SJSA1 (cell line): ENCODE data around the gene HPS5. TPM values are rescaled to one million over a fixed set of nuclear protein-coding genes. Genes with fewer than 3 reads are reported as not detected.
"Not testable (repeated sequence)": the region's sequence is repeated elsewhere in the genome, so short reads cannot be mapped to it uniquely, and the experiment has no call there.

Experiments
- DNase-seq, 2 experiments: peaks; one replicate each; pipeline ENCODE4 v3.0.0-alpha.2; 2015 to 2020; ENCODE audit warnings: low spot score in 2 of 2, low read depth in 1 of 2
- H3K27ac ChIP-seq: fragments of 250-450 bp; sonication (Bioruptor Pico); 2 replicates; pipeline ENCODE4 v1.5.1; 2020; ENCODE audit warnings: mild to moderate bottlenecking, moderate library complexity
- H3K27me3 ChIP-seq: fragments of 250-450 bp; sonication (Bioruptor Pico); replicated peaks from 2 replicates; pipeline ENCODE4 v1.5.1; 2020; ENCODE audit warnings: mild to moderate bottlenecking, moderate library complexity
- H3K36me3 ChIP-seq: fragments of 250-450 bp; sonication (Bioruptor Pico); 2 replicates; pipeline ENCODE4 v1.5.1; 2020; ENCODE audit warnings: mild to moderate bottlenecking
- H3K4me1 ChIP-seq: fragments of 250-450 bp; sonication (Bioruptor Pico); replicated peaks from 2 replicates; pipeline ENCODE4 v1.6.1; 2021; ENCODE audit warnings: mild to moderate bottlenecking
- H3K4me3 ChIP-seq: fragments of 250-450 bp; sonication (Bioruptor Pico); 2 replicates; pipeline ENCODE4 v1.5.1; 2020; ENCODE audit warnings: mild to moderate bottlenecking
- H3K9me3 ChIP-seq: fragments of 250-450 bp; sonication (Bioruptor Pico); replicated peaks from 2 replicates; pipeline ENCODE4 v1.5.1; 2020; ENCODE audit warnings: mild to moderate bottlenecking
- total RNA-seq: library from RNA; depleted of rRNA; stranded (reverse); fragments of >200 nt; shearing (Covaris generic); gene quantifications from 2 replicates; pipeline ENCODE4 v1.2.3, GENCODE V29; 2014

Gene HPS5
- total RNA-seq, 1 experiment from 2014 or later = 67.5 TPM

GRCh38 chr11:18332302-18332701 lies 10.4 kb upstream of the HPS5 start:
- H3K4me3 ChIP-seq = no peak overlapping the region
- H3K27me3 ChIP-seq = no peaks in the 10 kb centered on the region
- no peaks in the 10 kb centered on the region for H3K4me1 ChIP-seq
- H3K36me3 ChIP-seq = peaks cover 94% of the 10 kb centered on the region
- H3K27ac ChIP-seq = no peak overlapping the region
- no peak for DNase-seq
- H3K9me3 ChIP-seq = no peaks in the 10 kb centered on the region

- H3K36me3 ChIP-seq = peaks cover 94% of the 10 kb centered on the region
- H3K27ac ChIP-seq = no peak overlapping the region
- DNase-seq = no peak
- no peaks in the 10 kb centered on the region for H3K27me3 ChIP-seq
- H3K9me3 ChIP-seq = no peaks in the 10 kb centered on the region
- no peak overlapping the region for H3K4me3 ChIP-seq
- H3K4me1 ChIP-seq = no peaks in the 10 kb centered on the region
Observed at GRCh38 chr11:18330921-18331320, 9.0 kb upstream of the HPS5 start.

- peaks cover 94% of the 10 kb centered on the region for H3K36me3 ChIP-seq
- peaks cover 7% of the 10 kb centered on the region for H3K4me1 ChIP-seq
- H3K27me3 ChIP-seq = no peaks in the 10 kb centered on the region
- H3K27ac ChIP-seq = no peak overlapping the region
- H3K9me3 ChIP-seq = no peaks in the 10 kb centered on the region
- no peak overlapping the region for H3K4me3 ChIP-seq
- no peak for DNase-seq
Observed at GRCh38 chr11:18329196-18329870, 7.4 kb upstream of the HPS5 start.

- Histone ChIP-seq H3K27ac (no peak overlapping the region), H3K4me3 (no peak overlapping the region)
Observed at GRCh38 chr11:18324381-18324780, 2.4 kb upstream of the HPS5 start.

GRCh38 chr11:18323881-18324280 lies 1.9 kb upstream of the HPS5 start:
- Histone ChIP-seq H3K36me3 (peaks cover 60% of the 10 kb centered on the region), H3K4me3 (peak overlapping the region; percentile 76), H3K4me1 (peaks cover 42% of the 10 kb centered on the region)
- not testable (repeated sequence) for DNase-seq, H3K27ac ChIP-seq, H3K9me3 ChIP-seq, H3K27me3 ChIP-seq

More at GRCh38 chr11:18324381-18324780, 2.4 kb upstream of the HPS5 start:
- peaks cover 40% of the 10 kb centered on the region for H3K4me1 ChIP-seq
- no peak for DNase-seq
- H3K9me3 ChIP-seq = no peaks in the 10 kb centered on the region
- H3K27me3 ChIP-seq = no peaks in the 10 kb centered on the region
- H3K36me3 ChIP-seq = peaks cover 63% of the 10 kb centered on the region

- H3K27ac ChIP-seq = peak overlapping the region; percentile 99
- H3K36me3 ChIP-seq = peaks cover 54% of the 10 kb centered on the region
- no peaks in the 10 kb centered on the region for H3K9me3 ChIP-seq
- peak in 1 of 2 experiments; percentile 37 for DNase-seq
- peaks cover 42% of the 10 kb centered on the region for H3K4me1 ChIP-seq
- H3K4me3 ChIP-seq = peak overlapping the region; percentile 76
- H3K27me3 ChIP-seq = no peaks in the 10 kb centered on the region
Observed at GRCh38 chr11:18322818-18323570, 1.1 kb upstream of the HPS5 start.

GRCh38 chr11:18321578-18321968 lies 367 bp downstream of the HPS5 start:
- Histone ChIP-seq H3K27ac (peak overlapping the region; percentile 99), H3K4me3 (peak overlapping the region; percentile 76), H3K9me3 (no peaks in the 10 kb centered on the region), H3K36me3 (peaks cover 40% of the 10 kb centered on the region), H3K27me3 (no peaks in the 10 kb centered on the region), H3K4me1 (peaks cover 42% of the 10 kb centered on the region)
- no peak for DNase-seq

GRCh38 chr11:18320617-18321016 lies 1.3 kb downstream of the HPS5 start:
- DNase-seq = no peak
- no peaks in the 10 kb centered on the region for H3K9me3 ChIP-seq
- no peak overlapping the region; the same call in 1 of the 2 replicates for H3K4me3 ChIP-seq
- no peak overlapping the region for H3K27ac ChIP-seq
- H3K36me3 ChIP-seq = peaks cover 31% of the 10 kb centered on the region
- peaks cover 42% of the 10 kb centered on the region for H3K4me1 ChIP-seq
- no peaks in the 10 kb centered on the region for H3K27me3 ChIP-seq

- Histone ChIP-seq H3K27me3 (no peaks in the 10 kb centered on the region), H3K36me3 (peaks cover 24% of the 10 kb centered on the region), H3K4me1 (peaks cover 41% of the 10 kb centered on the region), H3K27ac (no peak overlapping the region), H3K9me3 (no peaks in the 10 kb centered on the region), H3K4me3 (no peak overlapping the region)
- DNase-seq = no peak
Observed at GRCh38 chr11:18319914-18320313, 2.0 kb downstream of the HPS5 start.

- 0 out of 2 replicates have a peak, but pooled peaks cover 6% of the 10 kb centered on the region for H3K36me3 ChIP-seq
- H3K4me3 ChIP-seq = no peak overlapping the region
- H3K4me1 ChIP-seq = peaks cover 38% of the 10 kb centered on the region
- H3K27ac ChIP-seq = no peak overlapping the region
- H3K27me3 ChIP-seq = no peaks in the 10 kb centered on the region
- DNase-seq = no peak
- no peaks in the 10 kb centered on the region for H3K9me3 ChIP-seq
Observed at GRCh38 chr11:18317551-18317950, 4.4 kb downstream of the HPS5 start.

- no peaks in the 10 kb centered on the region for H3K27me3 ChIP-seq
- peaks cover 44% of the 10 kb centered on the region for H3K4me1 ChIP-seq
- H3K9me3 ChIP-seq = no peaks in the 10 kb centered on the region
- no peak overlapping the region for H3K4me3 ChIP-seq
- no peak overlapping the region for H3K27ac ChIP-seq
- H3K36me3 ChIP-seq = peaks cover 11% of the 10 kb centered on the region
- no peak for DNase-seq
Observed at GRCh38 chr11:18315893-18316292, 6.0 kb downstream of the HPS5 start.

- H3K9me3 ChIP-seq = no peaks in the 10 kb centered on the region
- H3K36me3 ChIP-seq = peaks cover 20% of the 10 kb centered on the region
- H3K27ac ChIP-seq = no peak overlapping the region
- H3K4me1 ChIP-seq = peaks cover 34% of the 10 kb centered on the region
- no peak for DNase-seq
- no peak overlapping the region for H3K4me3 ChIP-seq
- H3K27me3 ChIP-seq = no peaks in the 10 kb centered on the region
Observed at GRCh38 chr11:18314784-18315523, 7.0 kb downstream of the HPS5 start.

GRCh38 chr11:18313965-18314763 lies 7.8 kb downstream of the HPS5 start:
- peak; percentile 49 to 74 for DNase-seq
- Histone ChIP-seq H3K27ac (peak overlapping the region; percentile 84), H3K36me3 (peaks cover 25% of the 10 kb centered on the region), H3K4me1 (peaks cover 29% of the 10 kb centered on the region), H3K27me3 (no peaks in the 10 kb centered on the region), H3K9me3 (no peaks in the 10 kb centered on the region), H3K4me3 (no peak overlapping the region)
